ENCODE results near the gene MYOF.

GRCh38 chr10:93425861-93426260 lies 56.3 kb downstream of the MYOF start:
- TF ChIP-seq CTCF (IDR thresholded peaks at IDR 0.05): no peak
- TF ChIP-seq POLR2A (IDR thresholded peaks at IDR 0.05): no peak
